ENCODE data around the gene CEP57L1. TPM values are rescaled to one million over a fixed set of nuclear protein-coding genes. Genes with fewer than 3 reads are reported as not detected.

CEP57L1 gene
- total and polyA plus RNA-seq, 10 of the 15 experiments (the other 5 are each of a cell fraction or from before 2014, with no cell fraction given) = 12.7 to 30.5 (median 21.9) TPM

GRCh38 chr6:109059571-109060021 is 35.7 kb upstream of the CEP57L1 start:
- Histone ChIP-seq H3K4me1 (ENCODE audit: control insufficient read depth, insufficient read depth, low read length) (no peaks in the 10 kb centered on the region), H3K9ac (ENCODE audit: control insufficient read depth, insufficient read depth, low read length) (no peak overlapping the region), H3K27ac (ENCODE audit: control insufficient read depth, insufficient read depth) (no peak overlapping the region), H3K4me3 (no peak overlapping the region), H3K4me2 (ENCODE audit: control insufficient read depth, insufficient read depth) (no peak overlapping the region), H2AFZ (ENCODE audit: control insufficient read depth, low read depth, low read length) (no peak overlapping the region), H3K9me3 (replicated peaks; ENCODE audit: control insufficient read depth, insufficient read depth, low read length) (no peaks in the 10 kb centered on the region), H3K79me2 (ENCODE audit: control insufficient read depth, insufficient read depth, low read length) (no peaks in the 10 kb centered on the region), H3K27me3 (replicated peaks in 1 of 2; ENCODE audit: control insufficient read depth in 2 of 2, insufficient read depth in 2 of 2, low read length in 1 of 2) (no peaks in the 10 kb centered on the region; a peak in 2 of 4 replicates), H3K36me3 (ENCODE audit: control insufficient read depth in 2 of 2, insufficient read depth in 2 of 2, low read length in 1 of 2) (no peaks in the 10 kb centered on the region), H4K20me1 (ENCODE audit: control insufficient read depth, insufficient read depth) (no peaks in the 10 kb centered on the region)
- TF ChIP-seq RAD51 (IDR thresholded peaks at IDR 0.05) (no peak), CHD1 (IDR thresholded peaks at IDR 0.05; ENCODE audit: low read depth, low read length) (no peak), NFIC (IDR thresholded peaks at IDR 0.05; ENCODE audit: low read depth, low read length) (no peak), SP1 (IDR thresholded peaks at IDR 0.05; ENCODE audit: low read depth, low read length) (no peak), ZBTB4 (CRISPR knock-in tag; IDR thresholded peaks at IDR 0.05) (no peak), IKZF2 (IDR thresholded peaks at IDR 0.05) (no peak), PML (IDR thresholded peaks at IDR 0.05; ENCODE audit: low read length) (no peak), PKNOX1 (IDR thresholded peaks at IDR 0.05) (no peak), CREB1 (IDR thresholded peaks at IDR 0.05; ENCODE audit: low read depth) (no peak)
- 49% methylated on average over 4 of the region's 4 CpGs for WGBS (ENCODE audit: insufficient coverage, insufficient replicate concordance, low lambda C conversion rate, missing lambda C conversion rate)
- SMC1A ChIA-PET (ENCODE audit: uncharacterized antibody, unreplicated experiment) = interaction anchor here (1.0 to 2.4 kb wide), 3 partner anchors 13 to 516 kb away, joined by 3 to 12 read pairs (median 5); no protein-coding TSS in a partner anchor
- no TSS peak for BruUV-seq (replicated peaks)
- ATAC-seq = peak; percentile 84
- CTCF ChIA-PET = interaction anchor here (1.5 kb wide), 1 partner anchor 15 kb away, joined by 6 read pairs; no protein-coding TSS in a partner anchor
- POLR2A ChIA-PET = interaction anchor here (0.6 kb wide), 1 partner anchor 66 kb away, joined by 3 read pairs; no protein-coding TSS in a partner anchor
- in situ Hi-C loops (cut with MboI) = no loop called here
- FAIRE-seq = peak; percentile 68
- RAD21 ChIA-PET (ENCODE audit: unreplicated experiment) = no interaction called here
- DNase-seq (ENCODE audit: low read depth, low spot score) = no peak
- intact Hi-C loops (cut with micrococcal nuclease; ENCODE audit: unreplicated experiment) = no loop called here
